Measurements from ENCODE around the gene AKR1E2. TPM values are rescaled to one million over a fixed set of nuclear protein-coding genes. Genes with fewer than 3 reads are reported as not detected.

AKR1E2 gene
- total RNA-seq, 1 donor from 2014 or later = 8.7 TPM

DNA sequence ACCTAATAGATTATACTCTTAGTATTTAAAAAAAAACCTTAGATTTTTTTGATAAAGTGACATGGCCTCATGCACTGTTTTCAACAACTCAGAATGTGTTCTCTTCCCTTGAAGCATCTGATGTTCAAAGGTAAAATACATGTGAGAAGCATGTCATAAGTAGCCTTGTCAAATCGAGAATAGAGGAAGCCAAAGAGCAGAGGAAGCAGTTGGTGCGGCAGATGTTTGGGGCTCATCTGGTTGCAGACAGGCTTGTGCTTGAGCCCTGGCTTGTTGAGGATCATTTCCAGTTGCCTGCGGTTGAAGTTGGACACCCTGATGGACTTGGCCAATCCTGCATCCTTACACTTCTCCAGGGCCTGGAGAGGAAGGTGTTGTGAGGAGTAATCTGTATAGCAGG, 59.2 kb downstream of the AKR1E2 start:
- H3K9me3 Mint-ChIP-seq (ENCODE audit: unreplicated experiment) = no peaks in the 10 kb centered on the region
- no peak for DNase-seq
- no peak overlapping the region for H3K4me3 Mint-ChIP-seq (ENCODE audit: unreplicated experiment)
- H3K36me3 Mint-ChIP-seq (ENCODE audit: unreplicated experiment) = peaks cover 5% of the 10 kb centered on the region
- H3K27me3 Mint-ChIP-seq (ENCODE audit: unreplicated experiment) = no peaks in the 10 kb centered on the region
- peaks cover 9% of the 10 kb centered on the region for H3K4me1 Mint-ChIP-seq (ENCODE audit: low read depth, unreplicated experiment)
- TF ChIP-seq, protein P1, sequence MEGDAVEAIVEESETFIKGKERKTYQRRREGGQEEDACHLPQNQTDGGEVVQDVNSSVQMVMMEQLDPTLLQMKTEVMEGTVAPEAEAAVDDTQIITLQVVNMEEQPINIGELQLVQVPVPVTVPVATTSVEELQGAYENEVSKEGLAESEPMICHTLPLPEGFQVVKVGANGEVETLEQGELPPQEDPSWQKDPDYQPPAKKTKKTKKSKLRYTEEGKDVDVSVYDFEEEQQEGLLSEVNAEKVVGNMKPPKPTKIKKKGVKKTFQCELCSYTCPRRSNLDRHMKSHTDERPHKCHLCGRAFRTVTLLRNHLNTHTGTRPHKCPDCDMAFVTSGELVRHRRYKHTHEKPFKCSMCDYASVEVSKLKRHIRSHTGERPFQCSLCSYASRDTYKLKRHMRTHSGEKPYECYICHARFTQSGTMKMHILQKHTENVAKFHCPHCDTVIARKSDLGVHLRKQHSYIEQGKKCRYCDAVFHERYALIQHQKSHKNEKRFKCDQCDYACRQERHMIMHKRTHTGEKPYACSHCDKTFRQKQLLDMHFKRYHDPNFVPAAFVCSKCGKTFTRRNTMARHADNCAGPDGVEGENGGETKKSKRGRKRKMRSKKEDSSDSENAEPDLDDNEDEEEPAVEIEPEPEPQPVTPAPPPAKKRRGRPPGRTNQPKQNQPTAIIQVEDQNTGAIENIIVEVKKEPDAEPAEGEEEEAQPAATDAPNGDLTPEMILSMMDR (IDR thresholded peaks at IDR 0.05; ENCODE audit: partially characterized antibody, unreplicated experiment) = no peak
- no peak overlapping the region for H3K27ac Mint-ChIP-seq (ENCODE audit: unreplicated experiment)

DNA sequence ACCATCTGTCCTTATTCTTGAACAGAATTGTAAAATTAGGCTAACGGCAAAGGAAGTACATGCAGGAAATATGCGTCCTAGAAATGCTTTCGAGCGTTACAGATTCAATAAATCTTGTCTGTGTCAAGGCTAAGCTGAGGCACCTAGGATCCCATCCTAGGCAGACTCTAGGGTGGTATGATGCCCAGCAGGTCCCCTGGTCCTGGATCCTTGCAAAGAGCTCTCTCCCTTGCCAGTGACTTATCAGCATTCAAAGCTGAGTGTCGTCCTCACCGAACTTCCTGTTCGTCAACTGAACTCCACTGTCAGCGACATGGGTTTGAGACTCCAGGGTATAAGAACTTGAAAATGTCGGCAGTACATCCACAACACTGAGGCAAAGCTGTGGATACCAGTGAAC, 61.5 kb downstream of the AKR1E2 start:
- no peaks in the 10 kb centered on the region for H3K27me3 Mint-ChIP-seq (ENCODE audit: unreplicated experiment)
- no peak overlapping the region for H3K4me3 Mint-ChIP-seq (ENCODE audit: unreplicated experiment)
- peaks cover 5% of the 10 kb centered on the region for H3K36me3 Mint-ChIP-seq (ENCODE audit: unreplicated experiment)
- no peak for DNase-seq
- H3K27ac Mint-ChIP-seq (ENCODE audit: unreplicated experiment) = no peak overlapping the region
- TF ChIP-seq, protein P1 (IDR thresholded peaks at IDR 0.05; ENCODE audit: partially characterized antibody, unreplicated experiment) = no peak
- H3K4me1 Mint-ChIP-seq (ENCODE audit: low read depth, unreplicated experiment) = peaks cover 9% of the 10 kb centered on the region
- H3K9me3 Mint-ChIP-seq (ENCODE audit: unreplicated experiment) = no peaks in the 10 kb centered on the region

DNA sequence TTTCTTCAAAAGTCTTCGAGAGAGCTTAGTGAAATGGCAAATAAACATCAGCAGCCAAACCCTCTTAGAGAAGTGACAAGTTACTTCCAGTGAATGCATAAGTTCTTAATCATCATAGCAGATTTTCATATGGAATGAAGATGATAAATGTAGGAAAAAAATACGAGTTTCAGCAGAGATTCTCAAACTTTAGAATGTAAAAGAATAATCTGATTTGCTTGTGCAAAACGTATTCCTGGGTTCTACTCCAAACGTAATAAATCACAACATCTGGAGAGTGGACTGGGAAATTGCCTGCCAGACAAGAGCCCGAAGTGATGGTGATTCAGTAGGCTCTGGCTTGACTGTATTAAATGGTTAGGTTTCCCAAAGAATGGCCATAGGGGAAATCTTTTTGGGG, 62.2 kb downstream of the AKR1E2 start:
- Mint-ChIP-seq H3K4me1 (ENCODE audit: low read depth, unreplicated experiment) (peaks cover 5% of the 10 kb centered on the region), H3K9me3 (ENCODE audit: unreplicated experiment) (no peaks in the 10 kb centered on the region), H3K27me3 (ENCODE audit: unreplicated experiment) (no peaks in the 10 kb centered on the region), H3K27ac (ENCODE audit: unreplicated experiment) (no peak overlapping the region), H3K36me3 (ENCODE audit: unreplicated experiment) (peaks cover 5% of the 10 kb centered on the region), H3K4me3 (ENCODE audit: unreplicated experiment) (no peak overlapping the region)
- no peak for DNase-seq
- TF ChIP-seq, protein P1 (IDR thresholded peaks at IDR 0.05; ENCODE audit: partially characterized antibody, unreplicated experiment) = no peak

DNA sequence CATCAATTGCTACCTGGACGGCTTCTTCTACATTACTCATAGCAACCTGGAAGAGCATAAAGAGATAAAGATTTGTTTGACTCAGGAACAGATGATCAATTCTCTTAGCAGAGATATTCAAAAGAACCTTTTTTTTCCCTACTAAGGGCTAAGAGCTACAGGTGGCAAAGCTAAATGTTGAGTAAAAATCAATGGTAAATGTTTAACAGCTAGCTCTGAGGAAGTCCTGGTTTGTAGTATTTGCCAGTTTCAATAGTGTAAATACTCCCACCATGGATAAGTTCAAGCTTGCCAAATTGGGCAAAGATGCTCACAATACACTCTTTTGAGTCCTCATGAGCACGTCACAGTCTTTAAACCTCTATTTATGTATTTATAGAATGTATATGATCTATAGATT, 64.0 kb downstream of the AKR1E2 start:
- Mint-ChIP-seq H3K4me1 (ENCODE audit: low read depth, unreplicated experiment) (peaks cover 11% of the 10 kb centered on the region), H3K27ac (ENCODE audit: unreplicated experiment) (no peak overlapping the region), H3K36me3 (ENCODE audit: unreplicated experiment) (peaks cover 5% of the 10 kb centered on the region), H3K27me3 (ENCODE audit: unreplicated experiment) (no peaks in the 10 kb centered on the region), H3K9me3 (ENCODE audit: unreplicated experiment) (peaks cover 2% of the 10 kb centered on the region), H3K4me3 (ENCODE audit: unreplicated experiment) (no peak overlapping the region)
- TF ChIP-seq, protein P1 (IDR thresholded peaks at IDR 0.05; ENCODE audit: partially characterized antibody, unreplicated experiment) = no peak
- no peak for DNase-seq

DNA sequence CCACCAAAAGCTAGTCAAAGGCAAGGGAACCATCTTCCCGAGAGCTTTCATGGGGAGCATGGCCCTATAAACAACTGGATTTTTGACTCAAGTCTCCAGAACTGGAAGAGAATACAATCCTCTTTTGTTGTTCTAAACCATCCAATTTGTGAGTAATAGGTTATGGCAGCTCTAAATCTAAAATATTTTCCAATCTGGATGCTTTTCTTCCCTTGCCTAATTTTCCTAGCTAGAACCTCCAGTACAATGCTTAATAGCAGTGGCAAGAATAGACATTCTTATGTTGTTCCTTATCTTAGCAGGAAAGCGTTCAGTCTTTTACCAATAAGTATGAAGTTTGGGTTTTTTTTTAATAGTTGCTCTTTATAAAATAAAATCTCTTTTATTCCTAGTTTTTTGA, 66.7 kb downstream of the AKR1E2 start:
- H3K27me3 Mint-ChIP-seq (ENCODE audit: unreplicated experiment) = no peaks in the 10 kb centered on the region
- no peak overlapping the region for H3K4me3 Mint-ChIP-seq (ENCODE audit: unreplicated experiment)
- no peaks in the 10 kb centered on the region for H3K36me3 Mint-ChIP-seq (ENCODE audit: unreplicated experiment)
- DNase-seq = no peak
- H3K9me3 Mint-ChIP-seq (ENCODE audit: unreplicated experiment) = peaks cover 2% of the 10 kb centered on the region
- peaks cover 5% of the 10 kb centered on the region for H3K4me1 Mint-ChIP-seq (ENCODE audit: low read depth, unreplicated experiment)
- TF ChIP-seq, protein P1 (IDR thresholded peaks at IDR 0.05; ENCODE audit: partially characterized antibody, unreplicated experiment) = no peak
- no peak overlapping the region for H3K27ac Mint-ChIP-seq (ENCODE audit: unreplicated experiment)

All from glutamatergic neuron (in vitro differentiated cells).